ENCODE results near the gene CD3D. TPM values are rescaled to one million over a fixed set of nuclear protein-coding genes. Genes with fewer than 3 reads are reported as not detected.

Gene CD3D
- 381 and 400 TPM in 2 replicates for total RNA-seq

DNA sequence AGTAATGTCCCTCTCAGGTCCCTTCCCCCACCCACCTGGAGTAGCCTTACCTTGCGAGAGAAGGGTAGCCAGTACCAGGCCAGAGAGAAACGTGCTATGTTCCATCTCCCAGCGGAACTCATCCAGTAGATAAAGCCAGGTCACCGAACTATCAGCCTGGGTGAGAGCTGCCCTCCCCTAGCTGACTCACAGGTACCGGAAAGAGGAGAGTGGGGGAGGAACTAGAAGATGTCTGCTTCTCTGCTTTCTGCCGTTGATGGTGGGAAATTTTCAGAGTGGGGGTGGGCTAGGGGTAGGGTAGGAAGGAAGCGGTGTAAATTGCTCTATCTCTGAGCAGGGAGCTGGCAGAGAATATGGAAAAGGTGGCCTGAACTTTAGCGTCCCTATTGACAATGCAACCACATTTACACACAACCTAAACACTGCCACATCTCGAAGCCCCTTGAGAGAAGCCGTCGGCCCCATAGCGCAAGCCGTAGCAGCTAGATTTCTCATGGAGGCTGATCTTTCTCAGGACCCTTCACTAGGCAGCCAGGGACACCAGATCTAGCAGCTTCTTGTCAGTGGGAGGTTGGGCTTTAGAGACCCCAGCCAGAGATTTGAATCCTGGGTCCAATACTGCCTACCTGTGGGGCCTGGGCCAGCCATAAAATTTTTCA, at the start of gene CD3D:
Gene CD3D (minus strand): TSS at position 203 of the 659 bp plus-strand sequence. CDS start 98 bp downstream, at position 105.
- H3K4me1 Mint-ChIP-seq, result peaks cover 76% of the 10 kb centered on the region
- intact Hi-C loops (cut with micrococcal nuclease), result loop anchor here (1.0 to 10.0 kb wide), 6 partner anchors 36 to 528 kb away; partner anchors contain the start of gene KMT2A
- no peaks in the 10 kb centered on the region for H3K27me3 Mint-ChIP-seq
- peak; percentile 89 for DNase-seq
- peaks cover 3% of the 10 kb centered on the region for H3K9me3 Mint-ChIP-seq
- peak within 1 kb of the TSS; percentile 90 for H3K4me3 Mint-ChIP-seq
- H3K36me3 Mint-ChIP-seq (ENCODE audit: low read depth), result peaks cover 56% of the 10 kb centered on the region
- peak within 1 kb of the TSS; percentile 100 for H3K27ac Mint-ChIP-seq

DNA sequence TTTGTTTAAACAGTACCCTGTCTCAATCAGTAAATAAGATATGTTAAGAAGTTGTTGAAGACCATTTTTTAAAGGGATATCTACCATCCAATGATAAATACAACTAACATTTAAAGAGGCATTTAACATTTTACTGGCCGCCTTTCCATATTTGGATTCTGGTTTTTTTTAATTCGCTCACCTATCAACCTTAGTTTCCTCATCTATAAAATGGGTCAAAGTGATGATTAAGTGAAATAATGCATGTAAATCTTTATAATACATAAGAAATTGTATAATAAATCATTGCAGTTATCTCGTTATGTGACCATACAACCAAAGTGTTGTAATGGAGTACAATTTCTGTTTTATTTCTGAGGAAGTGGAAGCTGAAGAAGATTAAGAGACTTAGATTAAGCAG, 41.2 kb upstream of the CD3D start:
- intact Hi-C loops (cut with micrococcal nuclease), result no loop called here
- peaks cover 77% of the 10 kb centered on the region for H3K36me3 Mint-ChIP-seq (ENCODE audit: low read depth)
- H3K4me1 Mint-ChIP-seq, result peaks cover 3% of the 10 kb centered on the region
- no peak for DNase-seq
- no peaks in the 10 kb centered on the region for H3K27me3 Mint-ChIP-seq
- no peak overlapping the region for H3K27ac Mint-ChIP-seq
- H3K9me3 Mint-ChIP-seq, result no peaks in the 10 kb centered on the region
- H3K4me3 Mint-ChIP-seq, result no peak overlapping the region

DNA sequence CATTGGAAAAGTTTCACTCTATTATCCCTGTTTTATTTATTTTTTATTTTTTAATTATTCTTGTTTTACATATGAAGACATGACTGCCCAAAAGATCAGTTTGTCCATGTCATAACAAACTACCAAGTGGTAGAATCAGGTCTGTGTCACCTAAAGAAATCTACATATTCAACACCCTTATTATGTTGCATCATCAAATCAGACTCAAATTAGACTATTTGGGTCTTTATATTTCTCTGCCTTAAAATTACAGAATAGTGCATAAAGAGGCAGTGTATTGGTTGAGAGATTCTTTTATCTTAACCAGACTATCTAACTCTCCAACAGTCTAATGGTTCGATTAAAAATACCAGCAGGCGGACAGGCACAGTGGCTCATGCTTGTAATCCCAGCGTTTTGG, 40.4 kb upstream of the CD3D start:
- no peak overlapping the region for H3K4me3 Mint-ChIP-seq
- no peaks in the 10 kb centered on the region for H3K9me3 Mint-ChIP-seq
- H3K4me1 Mint-ChIP-seq, result peaks cover 3% of the 10 kb centered on the region
- DNase-seq, result no peak
- no peaks in the 10 kb centered on the region for H3K27me3 Mint-ChIP-seq
- no peak overlapping the region for H3K27ac Mint-ChIP-seq
- H3K36me3 Mint-ChIP-seq (ENCODE audit: low read depth), result peaks cover 78% of the 10 kb centered on the region
- intact Hi-C loops (cut with micrococcal nuclease), result no loop called here

DNA sequence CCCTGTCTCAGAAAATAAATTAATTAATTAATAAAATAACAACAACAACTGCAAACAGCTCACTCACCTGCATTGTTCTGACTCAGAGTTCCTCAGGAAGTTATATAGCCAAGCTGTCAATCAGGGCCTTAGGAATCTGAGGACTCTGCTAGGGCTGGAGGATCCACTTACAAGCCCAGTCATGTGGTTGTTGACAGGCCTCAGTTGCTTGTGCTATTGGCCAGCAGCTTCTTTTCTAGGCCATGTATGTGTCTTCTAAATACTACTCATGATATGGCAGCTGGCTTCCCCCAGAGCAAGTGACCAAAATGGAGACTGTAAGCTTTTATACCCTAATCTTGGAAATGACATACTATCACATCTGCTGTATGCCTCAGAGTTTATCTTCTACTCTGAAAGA, 38.1 kb upstream of the CD3D start:
- H3K27ac Mint-ChIP-seq, result no peak overlapping the region
- H3K36me3 Mint-ChIP-seq (ENCODE audit: low read depth), result peaks cover 77% of the 10 kb centered on the region
- no peak overlapping the region for H3K4me3 Mint-ChIP-seq
- H3K4me1 Mint-ChIP-seq, result peaks cover 5% of the 10 kb centered on the region
- intact Hi-C loops (cut with micrococcal nuclease), result no loop called here
- H3K9me3 Mint-ChIP-seq, result no peaks in the 10 kb centered on the region
- no peak for DNase-seq
- H3K27me3 Mint-ChIP-seq, result no peaks in the 10 kb centered on the region

DNA sequence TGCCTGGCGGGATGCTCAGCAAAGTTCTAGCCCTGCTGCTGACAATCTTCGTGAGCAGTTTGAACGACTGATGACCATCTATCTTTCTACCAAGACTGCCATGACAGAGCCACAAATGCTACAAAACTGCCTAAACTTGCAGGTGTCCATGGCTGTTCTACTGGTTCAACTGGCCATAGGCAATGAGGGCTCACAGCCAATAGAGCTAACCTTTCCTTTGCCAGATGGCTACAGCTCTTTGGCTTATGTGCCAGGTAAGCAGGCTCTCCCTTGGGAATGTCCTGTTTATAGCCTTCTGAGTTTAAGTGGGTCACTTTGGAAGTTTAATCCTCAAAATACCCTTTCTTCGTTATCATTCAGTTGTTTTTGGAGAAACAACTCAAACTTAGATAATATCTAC, 37.0 kb upstream of the CD3D start:
- Mint-ChIP-seq H3K27me3 (no peaks in the 10 kb centered on the region), H3K27ac (no peak overlapping the region), H3K4me3 (no peak overlapping the region), H3K9me3 (no peaks in the 10 kb centered on the region), H3K4me1 (peaks cover 5% of the 10 kb centered on the region), H3K36me3 (ENCODE audit: low read depth) (peaks cover 73% of the 10 kb centered on the region)
- no peak for DNase-seq
- intact Hi-C loops (cut with micrococcal nuclease), result no loop called here

DNA sequence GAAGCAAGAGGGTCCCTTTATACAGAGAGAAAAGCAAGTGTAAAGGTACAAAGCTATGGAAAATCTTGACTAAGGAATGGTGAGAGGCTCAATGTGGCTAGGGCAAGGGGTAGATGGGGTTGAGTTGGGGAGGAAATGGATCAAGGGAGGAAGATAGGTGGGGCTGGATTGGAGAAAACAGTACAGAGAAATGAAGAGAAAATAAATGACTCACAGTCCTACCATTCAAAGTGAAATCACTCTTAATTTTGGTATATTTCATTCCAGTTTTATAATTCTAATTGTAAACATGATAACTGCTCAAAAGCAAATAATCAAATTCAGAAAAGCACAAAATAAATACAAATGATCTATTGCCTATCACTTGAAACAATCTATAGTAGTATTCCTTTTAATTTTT, 33.5 kb upstream of the CD3D start:
- peaks cover 5% of the 10 kb centered on the region for H3K4me1 Mint-ChIP-seq
- H3K4me3 Mint-ChIP-seq, result no peak overlapping the region

DNA sequence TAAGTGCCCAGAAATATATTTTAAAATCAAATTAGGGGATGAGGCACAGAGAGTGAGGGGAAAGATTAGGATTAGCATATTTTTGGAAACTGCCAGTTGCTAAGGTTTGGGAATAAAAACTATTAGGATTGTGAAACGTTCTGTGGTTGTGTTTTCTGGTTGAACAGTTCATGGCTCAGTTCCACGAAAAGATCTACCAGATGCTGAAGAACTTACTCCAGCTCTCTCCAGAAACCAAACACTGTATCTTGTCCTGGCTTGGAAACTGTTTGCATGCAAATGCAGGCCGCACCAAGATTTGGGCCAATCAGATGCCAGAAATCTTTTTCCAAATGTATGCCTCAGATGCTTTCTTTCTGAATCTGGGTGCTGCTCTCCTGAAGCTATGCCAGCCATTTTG, 32.2 kb upstream of the CD3D start:
- Mint-ChIP-seq H3K4me1 (peaks cover 5% of the 10 kb centered on the region), H3K36me3 (ENCODE audit: low read depth) (peaks cover 76% of the 10 kb centered on the region), H3K4me3 (no peak overlapping the region), H3K9me3 (no peaks in the 10 kb centered on the region), H3K27me3 (no peaks in the 10 kb centered on the region), H3K27ac (no peak overlapping the region)
- intact Hi-C loops (cut with micrococcal nuclease), result no loop called here
- DNase-seq, result no peak

More for the DNA sequence above, 33.5 kb upstream of the CD3D start:
- DNase-seq, result no peak
- H3K27ac Mint-ChIP-seq, result peak overlapping the region; percentile 73
- no peaks in the 10 kb centered on the region for H3K9me3 Mint-ChIP-seq
- H3K36me3 Mint-ChIP-seq (ENCODE audit: low read depth), result peaks cover 75% of the 10 kb centered on the region
- no peaks in the 10 kb centered on the region for H3K27me3 Mint-ChIP-seq
- intact Hi-C loops (cut with micrococcal nuclease), result no loop called here

DNA sequence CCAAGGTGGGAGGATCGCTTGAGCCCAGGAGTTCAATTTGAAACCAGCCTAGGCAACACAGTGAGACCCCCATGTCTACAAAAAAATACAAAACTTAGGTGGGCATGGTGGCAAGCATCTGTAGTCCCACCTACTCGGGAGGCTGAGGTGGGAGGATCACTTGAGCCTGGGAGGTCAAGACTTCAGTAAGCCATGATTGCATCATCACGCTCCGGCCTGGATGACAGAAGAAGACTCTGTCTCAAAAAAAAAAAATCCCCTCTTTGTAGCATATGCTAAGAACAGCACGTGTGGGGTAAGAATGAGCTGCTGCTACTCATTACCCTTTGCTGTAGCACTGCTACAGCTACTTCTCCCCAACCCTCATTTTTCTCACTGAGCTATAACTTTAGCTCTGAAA, 31.4 kb upstream of the CD3D start:
- peaks cover 77% of the 10 kb centered on the region for H3K36me3 Mint-ChIP-seq (ENCODE audit: low read depth)
- intact Hi-C loops (cut with micrococcal nuclease), result no loop called here
- H3K4me1 Mint-ChIP-seq, result peaks cover 5% of the 10 kb centered on the region
- H3K4me3 Mint-ChIP-seq, result no peak overlapping the region
- no peaks in the 10 kb centered on the region for H3K9me3 Mint-ChIP-seq
- DNase-seq, result no peak
- no peaks in the 10 kb centered on the region for H3K27me3 Mint-ChIP-seq
- no peak overlapping the region for H3K27ac Mint-ChIP-seq

DNA sequence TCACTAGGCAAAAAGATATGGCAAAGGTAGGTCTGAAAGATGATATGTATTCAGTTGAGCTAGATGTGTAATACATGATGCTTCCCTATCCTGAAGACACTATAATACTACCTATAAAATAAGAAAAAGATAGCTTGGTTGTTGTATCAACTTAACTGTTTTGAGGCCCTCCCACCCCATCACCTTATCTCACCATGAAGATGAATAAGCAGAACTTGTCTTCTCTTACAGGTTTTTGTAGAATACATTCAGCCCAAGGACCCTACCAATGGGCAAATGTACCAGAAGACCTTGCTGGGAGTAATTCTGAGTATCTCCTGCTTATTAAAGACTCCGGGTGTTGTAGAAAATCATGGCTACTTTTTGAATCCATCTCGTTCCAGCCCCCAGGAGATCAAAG, 30.8 kb upstream of the CD3D start:
- H3K27me3 Mint-ChIP-seq, result no peaks in the 10 kb centered on the region
- peaks cover 80% of the 10 kb centered on the region for H3K36me3 Mint-ChIP-seq (ENCODE audit: low read depth)
- peaks cover 5% of the 10 kb centered on the region for H3K4me1 Mint-ChIP-seq
- intact Hi-C loops (cut with micrococcal nuclease), result no loop called here
- no peak overlapping the region for H3K4me3 Mint-ChIP-seq
- DNase-seq, result no peak
- H3K9me3 Mint-ChIP-seq, result no peaks in the 10 kb centered on the region
- H3K27ac Mint-ChIP-seq, result no peak overlapping the region

DNA sequence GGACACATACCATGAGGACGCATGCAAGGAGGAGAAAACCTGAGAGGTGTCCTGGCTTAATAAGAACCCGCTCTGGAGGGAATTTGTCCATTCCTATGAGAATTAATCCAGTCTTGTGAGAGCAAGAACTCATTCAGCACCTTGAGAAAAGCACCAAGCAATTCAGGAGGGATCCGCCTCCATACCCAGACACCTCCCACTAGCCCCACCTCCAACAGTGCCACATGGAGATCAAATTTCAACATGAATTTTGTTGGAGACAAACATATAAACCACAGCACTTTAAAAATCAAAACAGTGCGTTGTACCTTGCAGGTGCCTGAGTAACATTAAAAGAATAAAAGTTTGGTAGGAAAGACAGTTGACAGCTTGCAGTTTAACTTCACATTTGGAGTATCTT, 28.3 kb upstream of the CD3D start:
- Mint-ChIP-seq H3K4me1 (peaks cover 2% of the 10 kb centered on the region), H3K9me3 (no peaks in the 10 kb centered on the region), H3K27me3 (no peaks in the 10 kb centered on the region), H3K27ac (peak overlapping the region; percentile 20), H3K4me3 (no peak overlapping the region), H3K36me3 (ENCODE audit: low read depth) (peaks cover 78% of the 10 kb centered on the region)
- no peak for DNase-seq
- intact Hi-C loops (cut with micrococcal nuclease), result no loop called here

DNA sequence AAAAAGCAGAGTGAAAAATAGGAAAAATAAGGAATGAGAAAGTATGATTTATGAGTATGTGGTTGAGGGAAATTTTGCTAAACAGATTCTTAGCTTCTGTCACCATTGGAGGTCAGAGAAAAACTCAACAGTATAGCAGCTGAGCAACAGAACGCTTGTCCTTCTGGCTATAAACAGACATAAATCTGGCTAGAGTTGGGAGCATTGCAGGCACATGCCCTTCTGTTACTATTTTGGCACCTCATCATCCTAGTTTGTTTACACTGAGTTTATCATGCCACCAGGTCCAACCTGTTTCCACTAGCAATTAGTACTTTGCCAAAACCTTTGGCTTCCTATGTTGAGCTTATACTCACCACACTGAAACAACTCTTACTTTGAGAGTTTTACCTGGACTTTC, 23.8 kb upstream of the CD3D start:
- Mint-ChIP-seq H3K4me1 (peaks cover 18% of the 10 kb centered on the region), H3K9me3 (no peaks in the 10 kb centered on the region), H3K36me3 (ENCODE audit: low read depth) (peaks cover 53% of the 10 kb centered on the region), H3K4me3 (no peak overlapping the region), H3K27me3 (no peaks in the 10 kb centered on the region), H3K27ac (no peak overlapping the region)
- intact Hi-C loops (cut with micrococcal nuclease), result no loop called here
- DNase-seq, result no peak

DNA sequence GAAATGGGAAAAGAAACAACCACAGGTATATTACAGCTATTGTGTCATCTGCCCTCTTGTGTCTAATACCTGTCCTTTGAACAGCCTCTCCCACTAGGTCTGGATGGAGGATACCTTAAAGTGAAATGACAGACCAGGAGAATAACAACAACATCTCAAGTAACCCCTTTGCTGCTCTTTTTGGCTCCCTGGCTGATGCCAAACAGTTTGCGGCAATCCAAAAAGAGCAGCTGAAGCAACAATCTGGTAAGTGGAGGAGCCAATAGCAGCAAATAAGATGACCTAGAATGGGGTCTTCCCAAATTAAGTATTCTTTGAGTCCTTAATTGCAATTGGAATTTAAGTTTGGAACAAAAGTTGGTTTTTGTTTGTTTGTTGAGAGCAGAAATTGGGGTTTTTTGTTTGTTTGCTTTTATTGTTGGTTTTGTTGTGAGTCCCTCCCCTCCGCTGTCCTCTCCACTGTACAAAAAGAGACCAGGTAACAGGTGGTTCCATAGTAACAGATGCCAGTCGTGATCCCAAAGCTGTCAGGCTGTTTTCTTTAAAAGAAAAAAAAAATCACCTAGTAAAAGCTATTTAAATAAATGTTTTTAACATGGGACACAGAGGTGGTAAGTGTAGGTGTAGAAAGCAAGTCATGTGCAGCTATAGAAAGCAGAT, 22.6 kb upstream of the CD3D start:
- H3K27ac Mint-ChIP-seq, result no peak overlapping the region
- H3K27me3 Mint-ChIP-seq, result no peaks in the 10 kb centered on the region
- no peak for DNase-seq
- no peak overlapping the region for H3K4me3 Mint-ChIP-seq
- H3K4me1 Mint-ChIP-seq, result peaks cover 25% of the 10 kb centered on the region
- H3K9me3 Mint-ChIP-seq, result no peaks in the 10 kb centered on the region
- intact Hi-C loops (cut with micrococcal nuclease), result no loop called here
- H3K36me3 Mint-ChIP-seq (ENCODE audit: low read depth), result peaks cover 46% of the 10 kb centered on the region

DNA sequence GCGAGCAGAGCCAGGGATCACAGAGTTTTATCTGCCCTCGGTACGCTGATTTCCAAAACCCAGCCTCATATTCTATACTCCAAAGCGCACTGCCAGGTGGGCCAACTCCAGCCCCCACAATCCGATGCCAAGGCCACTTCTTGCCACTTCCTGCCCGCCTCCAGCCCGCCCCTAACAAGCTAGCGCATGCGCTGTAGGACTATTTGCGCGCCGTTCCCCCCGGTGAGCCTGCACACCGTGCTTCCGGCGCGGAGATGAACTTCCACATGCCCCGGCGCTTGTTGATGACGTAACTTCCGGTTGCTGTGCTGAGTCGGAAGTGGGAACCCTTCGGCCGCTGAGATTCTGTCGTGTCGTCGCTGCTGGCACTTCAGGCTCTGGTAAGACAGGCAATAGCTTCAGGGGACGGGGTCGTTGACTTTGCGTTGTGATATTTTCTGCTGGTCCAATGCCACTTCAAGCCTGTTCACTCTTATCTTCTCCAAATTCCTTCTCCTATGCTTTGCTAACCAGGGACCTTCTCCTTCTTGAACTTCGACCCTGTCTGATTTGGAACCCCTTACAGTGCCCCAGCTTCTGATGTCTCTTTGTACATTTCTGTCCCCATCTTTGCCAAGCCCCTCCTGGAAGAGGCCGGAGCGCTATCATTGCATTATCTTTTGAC, 16.9 kb upstream of the CD3D start, which contains the start of gene UBE4A:
Gene UBE4A (plus strand): TSS at position 306 of the 664 bp plus-strand sequence. CDS start 5,481 bp downstream, outside the sequence.
- Mint-ChIP-seq H3K36me3 (ENCODE audit: low read depth) (peaks cover 16% of the 10 kb centered on the region), H3K4me1 (peaks cover 36% of the 10 kb centered on the region), H3K4me3 (peak within 1 kb of the TSS; percentile 93), H3K9me3 (no peaks in the 10 kb centered on the region), H3K27me3 (peaks cover 2% of the 10 kb centered on the region), H3K27ac (peak within 1 kb of the TSS; percentile 91)
- intact Hi-C loops (cut with micrococcal nuclease), result loop anchor here (1.0 to 2.0 kb wide), 2 partner anchors 15 to 42 kb away; partner anchors contain the start of genes ATP5MG and CD3G
- peak; percentile 99 for DNase-seq

DNA sequence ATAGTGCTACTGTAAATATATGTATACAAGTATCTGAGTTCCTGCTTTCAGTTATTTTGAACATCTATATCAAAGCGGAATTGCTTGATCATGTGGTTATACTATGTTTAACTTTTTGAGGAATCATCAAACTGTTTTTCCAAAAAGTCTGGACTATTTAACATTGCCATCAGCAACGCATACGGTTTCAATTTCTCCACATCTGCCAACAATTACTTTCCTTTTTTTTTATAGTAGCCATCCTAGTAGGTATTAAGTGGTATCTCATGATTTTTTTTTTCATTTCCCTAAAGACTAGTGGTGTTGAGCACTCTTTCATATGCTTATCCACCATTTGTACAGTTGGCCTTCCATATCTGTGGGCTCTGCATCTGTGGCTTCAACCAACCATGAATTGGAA, 15.6 kb upstream of the CD3D start:
- peaks cover 2% of the 10 kb centered on the region for H3K27me3 Mint-ChIP-seq
- peaks cover 20% of the 10 kb centered on the region for H3K36me3 Mint-ChIP-seq (ENCODE audit: low read depth)
- DNase-seq, result no peak
- peaks cover 33% of the 10 kb centered on the region for H3K4me1 Mint-ChIP-seq
- no peak overlapping the region for H3K4me3 Mint-ChIP-seq
- H3K9me3 Mint-ChIP-seq, result no peaks in the 10 kb centered on the region
- H3K27ac Mint-ChIP-seq, result no peak overlapping the region
- intact Hi-C loops (cut with micrococcal nuclease), result loop anchor here (2.0 kb wide), 1 partner anchor 13 kb away; the partner anchor contains the start of gene CD3G

Measured in activated CD4-positive, alpha-beta T cell treated with anti-CD3 and anti-CD28 coated beads, Interleukin-2, amount 10 ng/mL, durations not matched to agents 24 days and 14 days (primary cell).